CD1c-positive myeloid dendritic cell (primary cell): ENCODE measurements around the gene TEF.
A peak's percentile ranks its signal among the peaks of the same experiment; 100 is the strongest.

Source experiments
- DNase-seq: peaks from one replicate; pipeline ENCODE4 v3.0.0-alpha.2; 2016; ENCODE audit errors: extremely low spot score

TEF gene

DNA sequence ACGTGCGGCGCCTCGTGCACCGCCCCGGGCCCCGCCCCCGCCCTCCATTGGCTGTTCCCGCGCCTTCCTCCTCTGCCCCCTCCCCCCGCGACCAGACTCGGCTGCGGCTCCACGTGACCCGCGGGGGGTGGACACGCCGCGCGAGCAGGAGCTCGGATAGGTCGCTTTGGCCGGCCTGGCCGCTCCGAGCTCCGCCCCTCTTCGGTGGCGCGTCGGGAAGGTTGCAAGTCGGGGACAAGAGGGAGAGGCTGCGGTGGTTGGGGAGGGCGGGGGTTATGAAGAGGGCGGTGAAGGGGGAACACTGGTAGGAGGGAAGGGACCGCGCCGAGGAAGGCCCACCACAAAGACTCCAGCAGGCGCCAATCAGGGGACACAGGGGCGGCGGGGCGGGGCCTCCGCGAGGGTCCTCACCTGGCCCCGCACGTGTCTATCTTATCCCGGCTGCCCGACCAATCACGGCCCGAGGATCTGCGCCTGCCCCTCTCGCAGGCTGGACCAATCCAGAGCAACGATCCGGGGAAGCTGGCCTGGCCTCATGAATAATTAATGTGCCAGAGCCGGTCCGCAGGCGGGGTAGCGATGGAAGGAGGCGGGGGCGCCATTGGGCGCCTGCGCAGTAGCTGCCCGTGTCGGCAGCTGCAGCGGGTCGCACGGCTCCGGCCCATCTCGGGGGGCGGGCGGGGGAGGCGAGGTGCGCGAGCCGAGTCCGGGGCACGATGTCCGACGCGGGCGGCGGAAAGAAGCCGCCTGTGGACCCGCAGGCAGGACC lies at the start of gene TEF:
TEF (plus strand) TSS at position 614 of the 769 bp plus-strand sequence; CDS start at position 717, 103 bp downstream.
- peak; percentile 98 for DNase-seq

- no peak for DNase-seq
Measured at GRCh38 chr22:41332217-41332939, 49.4 kb upstream of the TEF start.

DNA sequence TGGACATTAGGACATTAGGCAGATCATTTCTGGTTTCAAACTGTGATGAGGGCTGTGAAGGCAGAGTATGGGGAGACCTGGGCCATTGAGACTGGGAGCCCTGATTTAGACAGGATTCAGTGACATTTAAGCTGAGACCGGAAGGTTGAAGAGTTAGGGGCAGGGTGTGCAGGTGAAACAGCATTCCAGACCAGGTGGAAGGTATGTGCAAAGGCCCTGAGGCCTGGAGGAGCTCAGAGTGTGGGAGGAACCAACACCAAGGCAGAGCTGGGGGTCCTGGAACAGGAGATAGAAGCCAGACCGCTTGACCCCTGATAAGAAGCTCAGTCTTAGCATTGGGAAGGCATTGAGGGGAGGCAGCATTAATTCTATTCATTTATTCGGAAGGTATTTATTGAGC lies 47.9 kb upstream of the TEF start:
- DNase-seq, result no peak

GRCh38 chr22:41334215-41334614 lies 47.5 kb upstream of the TEF start:
- DNase-seq, result no peak

DNA sequence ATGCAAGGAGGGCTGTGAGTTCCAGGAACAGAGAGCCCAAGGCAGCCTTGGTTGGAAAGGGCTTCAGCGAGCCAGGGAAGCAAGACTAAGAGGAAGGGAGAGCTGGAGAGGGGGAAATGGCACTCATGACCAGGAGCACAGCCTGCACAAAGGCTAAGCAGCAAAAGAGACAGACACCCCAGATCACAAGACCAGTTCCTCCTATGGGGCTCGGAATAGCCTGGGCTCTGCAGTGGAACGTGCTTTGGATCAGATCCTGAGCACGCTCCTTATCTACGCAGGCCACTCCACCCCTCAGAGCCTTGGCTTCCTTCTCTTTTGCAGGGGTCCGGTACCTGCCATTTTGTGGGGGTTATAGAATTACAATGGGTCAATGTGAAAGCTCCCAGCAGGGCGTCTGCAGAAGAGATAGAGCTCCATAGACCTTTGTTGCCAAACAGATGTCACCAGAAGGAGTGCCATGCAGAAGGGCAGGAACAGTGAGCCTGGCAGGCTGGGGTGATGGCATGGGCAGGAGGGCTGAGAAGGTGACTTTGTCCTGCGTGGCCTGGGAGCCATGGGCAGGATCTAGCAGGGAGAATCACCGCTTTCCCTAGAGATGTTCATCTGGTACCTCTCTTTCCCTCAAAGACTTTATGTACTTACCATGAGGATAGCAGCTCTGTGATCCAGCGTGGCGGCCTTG lies 46.6 kb upstream of the TEF start:
- peak; percentile 1 for DNase-seq

DNA sequence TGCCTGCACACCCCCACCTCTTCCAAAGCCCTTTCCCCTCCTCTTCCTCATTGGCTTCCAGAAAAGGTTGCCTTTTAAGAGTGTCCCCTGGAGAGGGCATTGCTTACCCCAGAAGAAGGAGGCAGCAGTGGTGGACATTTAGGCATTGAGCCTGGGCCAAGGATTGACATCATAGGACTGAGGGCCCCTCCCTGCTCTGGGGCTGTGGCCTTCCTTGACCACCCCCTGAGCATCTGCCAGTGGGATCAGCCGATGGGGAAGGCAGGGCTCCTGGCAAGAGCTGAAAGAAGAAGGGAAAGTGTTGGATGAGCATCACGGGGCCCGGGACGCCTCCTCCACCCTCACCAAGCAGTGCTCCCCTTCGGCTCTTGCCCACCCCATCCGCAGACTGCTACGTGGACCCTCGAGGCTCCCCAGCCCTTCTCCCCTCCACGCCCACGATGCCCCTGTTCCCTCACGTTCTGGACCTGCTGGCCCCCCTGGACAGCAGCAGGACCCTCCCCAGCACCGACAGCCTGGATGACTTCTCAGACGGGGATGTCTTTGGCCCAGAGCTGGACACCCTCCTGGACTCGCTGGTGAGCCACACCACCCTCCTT lies 43.0 kb upstream of the TEF start:
- DNase-seq, result no peak

DNA sequence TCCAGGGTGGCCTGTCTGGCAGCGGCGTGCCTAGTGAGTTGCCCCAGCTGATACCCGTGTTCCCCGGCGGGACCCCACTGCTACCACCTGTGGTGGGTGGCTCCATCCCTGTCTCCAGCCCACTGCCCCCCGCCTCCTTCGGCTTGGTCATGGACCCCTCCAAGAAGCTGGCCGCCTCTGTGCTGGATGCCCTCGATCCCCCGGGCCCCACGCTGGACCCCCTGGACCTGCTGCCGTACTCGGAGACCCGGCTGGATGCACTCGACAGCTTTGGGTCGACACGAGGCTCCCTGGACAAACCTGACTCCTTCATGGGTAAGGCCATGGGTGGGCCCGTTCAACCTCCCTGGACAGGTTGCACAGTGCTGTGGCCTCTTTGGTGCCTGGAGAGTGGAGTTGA lies 41.9 kb upstream of the TEF start:
- DNase-seq, result no peak

DNA sequence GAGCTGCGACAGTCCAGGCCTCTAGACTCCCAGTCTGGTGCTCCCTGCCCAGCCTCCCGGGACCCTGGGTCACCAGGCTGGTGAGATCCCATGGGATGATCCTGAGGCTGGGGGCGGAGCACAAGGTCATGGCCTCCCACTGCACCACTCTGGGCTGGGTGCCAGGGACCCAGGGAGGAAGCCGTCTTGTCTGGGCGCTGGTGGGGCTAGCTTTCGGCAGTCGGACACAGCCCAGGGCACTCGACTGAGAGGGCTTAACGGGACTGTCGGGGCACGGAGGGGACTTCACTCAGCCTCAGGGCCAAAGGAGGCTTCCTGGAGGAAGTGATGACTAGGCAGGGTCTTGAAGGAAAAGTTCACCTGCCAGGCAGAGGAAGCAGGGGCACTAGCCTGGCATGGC lies 41.4 kb upstream of the TEF start:
- no peak for DNase-seq

- DNase-seq, result no peak
Measured at GRCh38 chr22:41341012-41341411, 40.7 kb upstream of the TEF start.

DNA sequence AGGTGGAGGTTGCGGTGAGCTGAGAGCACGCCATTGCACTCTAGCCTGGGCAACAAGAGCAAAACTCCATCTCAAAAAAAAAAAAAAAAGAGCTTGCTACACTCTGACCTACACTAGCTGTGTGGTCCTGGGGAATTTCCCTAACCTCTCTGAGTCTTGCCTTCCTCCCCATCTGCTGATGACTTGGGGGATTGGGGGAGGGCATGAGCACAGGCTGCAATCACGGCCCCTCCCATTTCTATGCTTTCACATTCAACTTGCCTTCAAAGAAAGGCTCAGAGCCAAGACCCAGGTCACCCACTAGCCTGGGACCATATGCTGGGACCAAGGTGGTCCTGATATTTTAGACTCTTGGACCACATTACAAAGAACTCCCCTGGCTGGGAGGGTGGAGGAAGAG lies 39.8 kb upstream of the TEF start:
- no peak for DNase-seq

GRCh38 chr22:41343300-41343699 lies 38.4 kb upstream of the TEF start:
- DNase-seq, result no peak

DNA sequence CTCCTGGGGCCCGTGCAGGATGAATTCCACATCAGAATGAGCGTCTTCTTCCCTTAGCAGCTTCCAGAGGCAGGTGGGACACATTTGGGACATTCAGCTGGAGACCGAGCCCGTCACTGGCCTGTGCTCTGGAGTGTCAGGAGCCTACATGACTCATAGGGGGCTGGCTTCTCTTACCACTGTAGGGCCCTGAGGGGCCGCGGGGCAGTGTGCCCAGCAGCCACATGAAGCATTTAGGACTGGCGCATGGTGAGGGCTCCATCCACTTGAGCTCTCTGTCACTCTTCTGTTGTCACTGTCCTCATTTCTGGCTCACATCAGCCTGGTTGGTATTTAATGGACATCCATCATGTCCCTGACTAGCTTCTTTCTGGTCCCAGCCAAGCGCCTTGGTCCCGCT lies 38.0 kb upstream of the TEF start:
- no peak for DNase-seq

DNA sequence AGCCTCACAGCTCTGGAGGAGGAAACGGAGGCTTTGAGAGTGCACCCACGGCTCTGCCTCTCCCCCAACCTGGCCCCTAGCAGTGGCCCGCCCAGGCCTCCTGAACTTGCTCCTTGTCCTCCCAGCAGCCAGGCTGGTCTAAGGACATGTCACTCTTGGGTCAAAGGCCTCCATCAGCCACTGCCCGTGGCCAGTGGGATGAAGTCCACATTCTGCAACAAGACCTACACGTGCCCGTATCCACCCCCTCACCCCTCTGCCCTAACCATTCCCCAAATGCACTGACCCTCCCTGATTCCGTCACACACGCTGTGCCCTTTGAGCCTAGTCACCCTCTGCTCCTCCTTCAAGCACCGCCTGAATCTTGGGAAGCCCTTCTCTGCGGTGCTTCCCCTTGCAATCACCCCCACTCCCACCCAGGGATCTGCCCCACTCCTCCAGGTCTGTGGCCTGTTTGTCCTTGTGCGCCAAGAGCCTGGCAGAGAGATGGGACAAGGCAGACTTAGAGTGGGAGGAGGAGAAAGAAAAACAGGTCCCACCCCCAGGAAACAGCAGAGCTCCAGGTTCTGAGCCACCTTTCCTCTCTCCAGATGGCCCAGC lies 37.5 kb upstream of the TEF start:
- DNase-seq, result no peak

- DNase-seq, result no peak
Measured at GRCh38 chr22:41345807-41346335, 35.9 kb upstream of the TEF start.

GRCh38 chr22:41347066-41347859 lies 34.5 kb upstream of the TEF start:
- DNase-seq, result no peak

GRCh38 chr22:41348964-41349484 lies 32.7 kb upstream of the TEF start:
- DNase-seq, result no peak

DNA sequence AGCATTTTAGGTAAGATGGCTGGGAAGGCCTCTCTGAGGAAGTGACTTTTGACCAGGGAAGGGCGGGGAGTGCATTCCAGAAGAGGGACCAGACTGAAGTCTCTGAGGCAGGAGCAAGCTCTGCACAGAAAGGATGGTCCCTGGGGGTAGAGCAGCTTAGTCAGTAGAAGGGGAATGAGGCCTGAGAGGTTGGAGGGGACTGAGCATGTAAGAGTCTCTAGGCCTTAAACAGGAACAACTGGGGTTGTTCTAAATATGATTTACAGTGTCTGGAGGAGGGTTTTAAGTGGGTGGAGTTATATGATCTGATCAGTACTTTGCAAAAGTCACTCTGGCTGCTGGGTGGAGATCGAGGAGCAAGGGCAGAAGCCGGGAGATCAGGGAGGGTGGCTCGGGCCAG lies 31.7 kb upstream of the TEF start:
- DNase-seq, result no peak

DNA sequence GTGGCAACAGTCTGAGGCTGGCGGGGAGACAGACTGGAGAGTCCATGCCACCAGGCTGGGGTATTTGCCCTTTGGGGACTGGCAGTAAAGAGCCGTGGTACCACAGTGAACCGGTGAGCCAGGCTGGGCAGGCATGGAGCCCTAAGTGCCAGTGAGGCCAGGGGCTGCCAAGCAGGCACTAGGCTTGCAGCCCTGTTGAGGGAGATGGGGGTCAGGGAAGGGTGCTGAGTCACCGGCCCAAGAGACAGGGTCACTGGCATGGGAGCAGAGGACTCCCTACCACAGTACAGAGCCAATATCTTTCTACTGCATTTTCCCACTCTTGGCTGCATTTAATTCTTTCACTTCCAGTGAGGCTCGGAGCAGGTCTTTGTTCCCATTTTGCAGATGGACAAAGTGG lies 30.7 kb upstream of the TEF start:
- no peak for DNase-seq

- DNase-seq, result no peak
Measured at GRCh38 chr22:41352058-41352457, 29.7 kb upstream of the TEF start.

- DNase-seq, result no peak
Measured at GRCh38 chr22:41353862-41354575, 27.7 kb upstream of the TEF start.
